Measurements from ENCODE around the gene KCNJ5.

DNA sequence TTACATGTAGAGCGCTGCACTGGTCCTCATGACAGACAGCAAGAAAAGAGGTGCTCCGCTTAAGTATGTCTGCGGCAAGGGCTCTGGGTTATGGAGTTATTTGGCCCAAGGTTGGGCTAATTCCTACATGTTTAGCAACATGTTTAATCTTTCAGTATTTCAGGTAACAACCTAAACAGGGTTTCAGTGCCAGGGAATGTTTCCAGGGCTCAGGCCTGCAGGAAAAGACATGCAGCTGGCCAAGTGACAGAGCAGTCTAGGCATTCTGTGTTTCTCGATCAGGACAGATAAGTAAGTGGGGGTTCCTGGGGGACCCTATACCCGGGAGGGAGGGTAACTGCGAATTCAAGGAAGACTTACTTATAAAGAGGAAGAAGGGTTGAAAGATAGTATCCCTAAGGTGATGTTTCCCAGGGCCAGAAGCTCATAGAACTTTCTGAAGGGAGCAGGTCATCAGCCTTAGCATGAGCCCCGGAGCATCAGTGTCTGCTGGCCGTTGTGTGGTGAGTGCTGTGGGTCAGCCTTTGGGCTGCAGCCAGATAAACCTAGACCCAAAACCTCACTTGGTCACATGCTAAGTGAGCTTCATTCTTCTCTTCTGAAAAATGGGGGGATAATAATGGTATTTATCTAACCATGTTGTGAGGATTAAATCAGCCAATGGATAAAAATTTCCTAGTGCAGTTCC lies 18.4 kb downstream of the KCNJ5 start:
- TF ChIP-seq, protein P1, sequence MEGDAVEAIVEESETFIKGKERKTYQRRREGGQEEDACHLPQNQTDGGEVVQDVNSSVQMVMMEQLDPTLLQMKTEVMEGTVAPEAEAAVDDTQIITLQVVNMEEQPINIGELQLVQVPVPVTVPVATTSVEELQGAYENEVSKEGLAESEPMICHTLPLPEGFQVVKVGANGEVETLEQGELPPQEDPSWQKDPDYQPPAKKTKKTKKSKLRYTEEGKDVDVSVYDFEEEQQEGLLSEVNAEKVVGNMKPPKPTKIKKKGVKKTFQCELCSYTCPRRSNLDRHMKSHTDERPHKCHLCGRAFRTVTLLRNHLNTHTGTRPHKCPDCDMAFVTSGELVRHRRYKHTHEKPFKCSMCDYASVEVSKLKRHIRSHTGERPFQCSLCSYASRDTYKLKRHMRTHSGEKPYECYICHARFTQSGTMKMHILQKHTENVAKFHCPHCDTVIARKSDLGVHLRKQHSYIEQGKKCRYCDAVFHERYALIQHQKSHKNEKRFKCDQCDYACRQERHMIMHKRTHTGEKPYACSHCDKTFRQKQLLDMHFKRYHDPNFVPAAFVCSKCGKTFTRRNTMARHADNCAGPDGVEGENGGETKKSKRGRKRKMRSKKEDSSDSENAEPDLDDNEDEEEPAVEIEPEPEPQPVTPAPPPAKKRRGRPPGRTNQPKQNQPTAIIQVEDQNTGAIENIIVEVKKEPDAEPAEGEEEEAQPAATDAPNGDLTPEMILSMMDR (IDR thresholded peaks at IDR 0.05; ENCODE audit: low read length): no peak
- TF ChIP-seq EZH2 (IDR thresholded peaks at IDR 0.05; ENCODE audit: borderline replicate concordance, low read length): no peak
